H9 (cell line): ENCODE measurements around the gene DTD1. TPM values are rescaled to one million over a fixed set of nuclear protein-coding genes. Genes with fewer than 3 reads are reported as not detected.

Experiments used
- DNase-seq: peaks from one replicate; pipeline ENCODE4 v3.0.0-alpha.2; 2017
- H2AFZ ChIP-seq: one replicate; pipeline ENCODE4 v1.6.1; 2013; ENCODE audit warnings: mild to moderate bottlenecking, low read length, control low read depth, moderate library complexity
- H2AK5ac ChIP-seq: 2 replicates; pipeline ENCODE4 v1.6.1; 2013; ENCODE audit warnings: low read length, control low read depth, mixed read lengths; ENCODE audit not compliant: insufficient read length
- H2BK120ac ChIP-seq: one replicate; pipeline ENCODE4 v1.6.1; 2013; ENCODE audit warnings: low read depth, mild to moderate bottlenecking, low read length, control low read depth, inconsistent platforms; ENCODE audit not compliant: poor library complexity, severe bottlenecking
- H2BK12ac ChIP-seq: 2 replicates; pipeline ENCODE4 v1.6.1; 2013; ENCODE audit warnings: low read length, control low read depth, mixed read lengths, low read depth; ENCODE audit not compliant: insufficient read length
- H2BK15ac ChIP-seq: 2 replicates; pipeline ENCODE4 v1.6.1; 2013; ENCODE audit warnings: low read depth, low read length, control low read depth
- H2BK20ac ChIP-seq: one replicate; pipeline ENCODE4 v1.6.1; 2013; ENCODE audit warnings: low read depth, mild to moderate bottlenecking, low read length, control low read depth, inconsistent platforms; ENCODE audit not compliant: poor library complexity, severe bottlenecking
- H2BK5ac ChIP-seq: 2 replicates; pipeline ENCODE4 v1.6.1; 2013; ENCODE audit warnings: low read length, control low read depth, mixed read lengths; ENCODE audit not compliant: insufficient read length
- H3K14ac ChIP-seq: 2 replicates; pipeline ENCODE4 v1.6.1; 2013; ENCODE audit warnings: low read length, control low read depth; ENCODE audit not compliant: insufficient read depth
- H3K18ac ChIP-seq: 2 replicates; pipeline ENCODE4 v1.6.1; 2013; ENCODE audit warnings: low read depth, mild to moderate bottlenecking, mixed read lengths, low read length, control low read depth; ENCODE audit not compliant: insufficient read length
- H3K23ac ChIP-seq: 2 replicates; pipeline ENCODE4 v1.6.1; 2013; ENCODE audit warnings: low read length, control low read depth, mixed read lengths, low read depth; ENCODE audit not compliant: insufficient read length
- H3K23me2 ChIP-seq: 2 replicates; pipeline ENCODE4 v1.6.1; 2013; ENCODE audit warnings: low read depth, mild to moderate bottlenecking, mixed read lengths, low read length, control low read depth; ENCODE audit not compliant: insufficient read length, poor library complexity, severe bottlenecking
- H3K27ac ChIP-seq: 2 replicates; pipeline ENCODE4 v1.5.1; 2013; ENCODE audit warnings: low read length, control low read depth, mixed read lengths, low read depth; ENCODE audit not compliant: insufficient read length
- H3K27me3 ChIP-seq: 2 replicates; pipeline ENCODE4 v1.6.1; 2013; ENCODE audit warnings: low read length, control low read depth, inconsistent platforms; ENCODE audit not compliant: insufficient read depth
- H3K4ac ChIP-seq: 2 replicates; pipeline ENCODE4 v1.6.1; 2013; ENCODE audit warnings: low read depth, mild to moderate bottlenecking, control low read depth, inconsistent platforms, low read length, moderate library complexity
- H3K4me1 ChIP-seq: 2 replicates; pipeline ENCODE4 v1.6.1; 2013; ENCODE audit warnings: low read length, control low read depth, inconsistent platforms; ENCODE audit not compliant: insufficient read depth
- H3K4me2 ChIP-seq: 2 replicates; pipeline ENCODE4 v1.6.1; 2013; ENCODE audit warnings: low read length, control low read depth, mixed read lengths; ENCODE audit not compliant: insufficient read length, insufficient read depth
- H3K56ac ChIP-seq: 2 replicates; pipeline ENCODE4 v1.6.1; 2013; ENCODE audit warnings: low read depth, mild to moderate bottlenecking, mixed read lengths, low read length, control low read depth; ENCODE audit not compliant: insufficient read length
- H3K79me1 ChIP-seq: 2 replicates; pipeline ENCODE4 v1.6.1; 2013; ENCODE audit warnings: low read depth, mild to moderate bottlenecking, moderate library complexity, low read length, control low read depth, inconsistent platforms; ENCODE audit not compliant: insufficient read depth, poor library complexity, severe bottlenecking
- H3K79me2 ChIP-seq: 2 replicates; pipeline ENCODE4 v1.6.1; 2013; ENCODE audit warnings: low read length, control low read depth, inconsistent platforms; ENCODE audit not compliant: insufficient read depth
- H3K9ac ChIP-seq: 2 replicates; pipeline ENCODE4 v1.6.1; 2013; ENCODE audit warnings: low read length, control low read depth, mixed read lengths; ENCODE audit not compliant: insufficient read length; ENCODE audit errors: extremely low read depth
- H3K9me3 ChIP-seq: one replicate; pipeline ENCODE4 v1.6.1; 2013; ENCODE audit warnings: low read depth, low read length, inconsistent platforms; ENCODE audit not compliant: control insufficient read depth
- H3T11ph ChIP-seq: one replicate; pipeline ENCODE4 v1.6.1; 2013; ENCODE audit warnings: mild to moderate bottlenecking, low read length, control low read depth, inconsistent platforms
- H4K20me1 ChIP-seq: one replicate; pipeline ENCODE4 v1.6.1; 2013; ENCODE audit not compliant: control insufficient read depth, insufficient read length, insufficient read depth
- H4K5ac ChIP-seq: 2 replicates; pipeline ENCODE4 v1.6.1; 2013; ENCODE audit warnings: low read depth, mild to moderate bottlenecking, mixed read lengths, low read length, control low read depth; ENCODE audit not compliant: insufficient read length
- H4K8ac ChIP-seq: replicated peaks from 2 replicates; pipeline ENCODE4 v1.6.1; 2013; ENCODE audit warnings: low read length, control low read depth, mixed read lengths, low read depth; ENCODE audit not compliant: insufficient read length
- H4K91ac ChIP-seq: 2 replicates; pipeline ENCODE4 v1.6.1; 2013; ENCODE audit warnings: low read depth, mild to moderate bottlenecking, moderate library complexity, mixed read lengths, low read length, control low read depth; ENCODE audit not compliant: insufficient read length
- H3K27ac Mint-ChIP-seq, 3 experiments: 2 replicates in 2 of 3; 3 replicates in 1 of 3; pipeline ENCODE4 v1.8.0; 2020 to 2021; ENCODE audit warnings: mixed read lengths in 3 of 3, mild to moderate bottlenecking in 1 of 3, moderate library complexity in 1 of 3
- H3K27me3 Mint-ChIP-seq: 2 replicates; pipeline ENCODE4 v1.8.0; 2021; ENCODE audit warnings: low read depth, mild to moderate bottlenecking, moderate library complexity, mixed read lengths
- H3K36me3 Mint-ChIP-seq, 3 experiments: 2 replicates in 2 of 3; 3 replicates in 1 of 3; pipeline ENCODE4 v1.8.0; 2020 to 2021; ENCODE audit warnings: low read depth in 3 of 3, mixed read lengths in 3 of 3; ENCODE audit not compliant: insufficient read depth in 1 of 3
- H3K4me1 Mint-ChIP-seq, 2 experiments: 2 replicates each; pipeline ENCODE4 v1.8.0; 2020; ENCODE audit warnings: mixed read lengths in 2 of 2
- H3K4me3 Mint-ChIP-seq, 2 experiments: 2 replicates in 1 of 2; 3 replicates in 1 of 2; pipeline ENCODE4 v1.8.0; 2020 to 2021; ENCODE audit warnings: mild to moderate bottlenecking in 2 of 2, mixed read lengths in 2 of 2, moderate library complexity in 1 of 2
- H3K9me3 Mint-ChIP-seq, 2 experiments: 2 replicates in 1 of 2; 3 replicates in 1 of 2; pipeline ENCODE4 v1.8.0; 2020; ENCODE audit warnings: mild to moderate bottlenecking in 2 of 2, mixed read lengths in 2 of 2, moderate library complexity in 1 of 2
- CTCF ChIP-seq: fragments of 200-600 bp; sonication (generic); conservative IDR thresholded peaks from 3 replicates; pipeline ENCODE4 v1.8.0; 2021; ENCODE audit warnings: antibody characterized with exemption, mild to moderate bottlenecking
- WGBS: extraction: QIAGEN DNeasy Blood & Tissue Kit; methylation state at CpG from one replicate; pipeline ENCODE4 v1.1.7; 2013; ENCODE audit warnings: missing lambda C conversion rate, low lambda C conversion rate, mixed read lengths; ENCODE audit not compliant: insufficient read length; ENCODE audit errors: extremely low coverage; 5-methylcytosine and 5-hydroxymethylcytosine counted together
- total RNA-seq: library from RNA; stranded (reverse); gene quantifications from 2 replicates; pipeline ENCODE4 v1.2.1, GENCODE V29; 2021

DTD1 gene
- total RNA-seq, 1 experiment from 2014 or later, result 62.0 TPM

- no peak overlapping the region for H3K18ac ChIP-seq
- H4K20me1 ChIP-seq, result no peaks in the 10 kb centered on the region
- no peaks in the 10 kb centered on the region for H3K9me3 Mint-ChIP-seq
- no peak overlapping the region for H2BK20ac ChIP-seq
- H2AK5ac ChIP-seq, result no peak overlapping the region
- no peaks in the 10 kb centered on the region for H3K79me1 ChIP-seq
- no peak for DNase-seq
- H2AFZ ChIP-seq, result no peak overlapping the region
- H3K23ac ChIP-seq, result no peak overlapping the region
- H3K27ac Mint-ChIP-seq, result no peak overlapping the region
- TF ChIP-seq CTCF, result no peak
- H2BK5ac ChIP-seq, result no peak overlapping the region
- no peak overlapping the region for H3K4me3 Mint-ChIP-seq
- no peak overlapping the region for H4K91ac ChIP-seq
- H3K9ac ChIP-seq, result no peak overlapping the region
- no peak overlapping the region for H3K56ac ChIP-seq
- no peak overlapping the region for H2BK120ac ChIP-seq
- no peaks in the 10 kb centered on the region for H3K27me3 ChIP-seq
- H3K27me3 Mint-ChIP-seq, result no peaks in the 10 kb centered on the region
- no CpG with 5 or more reads among the region's 5 CpGs for WGBS
- H2BK15ac ChIP-seq, result no peak overlapping the region
- H2BK12ac ChIP-seq, result no peak overlapping the region
- no peak overlapping the region for H4K8ac ChIP-seq
- H3K4me2 ChIP-seq, result no peak overlapping the region
- no peaks in the 10 kb centered on the region for H3K4me1 ChIP-seq
- peaks cover 3 to 5% of the 10 kb centered on the region in 2 experiments; a peak in 2 of 4 replicates for H3K4me1 Mint-ChIP-seq
- no peaks in the 10 kb centered on the region for H3K79me2 ChIP-seq
- H3K4ac ChIP-seq, result no peak overlapping the region
- H3T11ph ChIP-seq, result no peak overlapping the region
- H3K23me2 ChIP-seq, result no peaks in the 10 kb centered on the region
- no peak overlapping the region for H3K27ac ChIP-seq
- no peaks in the 10 kb centered on the region for H3K9me3 ChIP-seq
- no peak overlapping the region for H4K5ac ChIP-seq
- H3K14ac ChIP-seq, result no peak overlapping the region
- peaks cover 0 to 8% (median 0%) of the 10 kb centered on the region in 3 experiments; a peak in 2 of 7 replicates for H3K36me3 Mint-ChIP-seq
Observed at GRCh38 chr20:18637224-18637623, 49.4 kb downstream of the DTD1 start.
